ENCODE data around the gene TTC38. TPM values are rescaled to one million over a fixed set of nuclear protein-coding genes. Genes with fewer than 3 reads are reported as not detected.

TTC38 gene
- total RNA-seq, 1 experiment from 2014 or later: 31.5 TPM

- H2BK12ac ChIP-seq (ENCODE audit: insufficient read length, low read depth, low read length): no peak overlapping the region
- H3K4ac ChIP-seq (ENCODE audit: low read depth, low read length): no peak overlapping the region
- H2BK15ac ChIP-seq (ENCODE audit: low read depth, low read length): no peak overlapping the region
- H3K56ac ChIP-seq (ENCODE audit: insufficient read length, low read depth, low read length): no peak overlapping the region
- no peak overlapping the region for H4K5ac ChIP-seq (ENCODE audit: insufficient read length, low read depth, low read length)
- no peaks in the 10 kb centered on the region for H3K27me3 ChIP-seq (ENCODE audit: insufficient read depth, low read length)
- peaks cover 21% of the 10 kb centered on the region for H3K27me3 Mint-ChIP-seq (ENCODE audit: low read depth)
- DNase-seq: no peak
- H2BK120ac ChIP-seq (ENCODE audit: low read depth, low read length, poor library complexity, severe bottlenecking): no peak overlapping the region
- WGBS (ENCODE audit: extremely low coverage, insufficient read length, low lambda C conversion rate): no CpG with 5 or more reads among the region's 9 CpGs
- H3K27ac Mint-ChIP-seq: no peak overlapping the region
- H3K9me3 Mint-ChIP-seq: peaks cover 0 to 16% of the 10 kb centered on the region in 2 experiments; a peak in 3 of 5 replicates
- no peaks in the 10 kb centered on the region for H4K20me1 ChIP-seq (ENCODE audit: control insufficient read depth, insufficient read depth, insufficient read length)
- H3K18ac ChIP-seq (ENCODE audit: insufficient read length, low read depth, low read length): no peak overlapping the region
- no peak overlapping the region for H2AK5ac ChIP-seq (ENCODE audit: insufficient read length, low read length)
- no peak overlapping the region for H3K9ac ChIP-seq (ENCODE audit: extremely low read depth, insufficient read length, low read length)
- no peak overlapping the region for H4K8ac ChIP-seq (replicated peaks; ENCODE audit: insufficient read length, low read depth, low read length)
- H3K79me1 ChIP-seq (ENCODE audit: insufficient read depth, low read depth, low read length, poor library complexity, severe bottlenecking): no peaks in the 10 kb centered on the region
- H3K4me1 Mint-ChIP-seq: peaks cover 8 to 16% of the 10 kb centered on the region in 2 experiments
- H3K4me1 ChIP-seq (ENCODE audit: insufficient read depth, low read length): no peaks in the 10 kb centered on the region
- H3K9me3 ChIP-seq (ENCODE audit: control insufficient read depth, low read depth, low read length): no peaks in the 10 kb centered on the region
- no peak overlapping the region for H3T11ph ChIP-seq (ENCODE audit: low read length)
- no peak for TF ChIP-seq CTCF (conservative IDR thresholded peaks at IDR 0.05)
- H3K4me3 Mint-ChIP-seq: no peak overlapping the region
- H3K27ac ChIP-seq (ENCODE audit: insufficient read length, low read depth, low read length): no peak overlapping the region
- H4K91ac ChIP-seq (ENCODE audit: insufficient read length, low read depth, low read length): no peak overlapping the region
- no peak overlapping the region for H2BK5ac ChIP-seq (ENCODE audit: insufficient read length, low read length)
- H3K36me3 Mint-ChIP-seq (ENCODE audit: insufficient read depth in 1 of 3, low read depth in 3 of 3): peaks cover 1 to 13% (median 9%) of the 10 kb centered on the region in 3 experiments; a peak in 5 of 7 replicates
- H3K79me2 ChIP-seq (ENCODE audit: insufficient read depth, low read length): no peaks in the 10 kb centered on the region
- no peak overlapping the region for H3K14ac ChIP-seq (ENCODE audit: insufficient read depth, low read length)
- H3K23me2 ChIP-seq (ENCODE audit: insufficient read length, low read depth, low read length, poor library complexity, severe bottlenecking): peaks cover 7% of the 10 kb centered on the region
- no peak overlapping the region for H3K23ac ChIP-seq (ENCODE audit: insufficient read length, low read depth, low read length)
- H2BK20ac ChIP-seq (ENCODE audit: low read depth, low read length, poor library complexity, severe bottlenecking): no peak overlapping the region
- H2AFZ ChIP-seq (ENCODE audit: low read length): no peak overlapping the region
- H3K4me2 ChIP-seq (ENCODE audit: insufficient read depth, insufficient read length, low read length): no peak overlapping the region
These were observed 15.9 kb upstream of the TTC38 start for GRCh38 chr22:46251816-46252380.

Measured in H9 (cell line).